Memory B cell (primary cell): Measurements from ENCODE around the gene CCNI.
"Not testable (repeated sequence)": the region's sequence is repeated elsewhere in the genome, so short reads cannot be mapped to it uniquely, and the experiment has no call there.

Experiments
- ATAC-seq: fragments of 150-1000 bp; cut with Tn5 transposase; 2 replicates; pipeline ENCODE4 v1.10.0; 2021; ENCODE audit warnings: low read depth, mild to moderate bottlenecking, moderate library complexity
- DNase-seq, 2 donors: peaks; one replicate each; pipeline ENCODE4 v3.0.0; 2022; ENCODE audit warnings: low spot score in 2 of 2
- H3K27ac Mint-ChIP-seq: one replicate; pipeline ENCODE4 v1.8.0; 2022; ENCODE audit warnings: mild to moderate bottlenecking, moderate library complexity, mixed read lengths
- H3K27me3 Mint-ChIP-seq: one replicate; pipeline ENCODE4 v1.8.0; 2022; ENCODE audit warnings: mixed read lengths
- H3K36me3 Mint-ChIP-seq: one replicate; pipeline ENCODE4 v1.8.0; 2022; ENCODE audit warnings: mild to moderate bottlenecking, mixed read lengths
- H3K4me1 Mint-ChIP-seq: one replicate; pipeline ENCODE4 v1.8.0; 2022; ENCODE audit warnings: mixed read lengths
- H3K4me3 Mint-ChIP-seq: one replicate; pipeline ENCODE4 v1.8.0; 2022; ENCODE audit warnings: mild to moderate bottlenecking, moderate library complexity, mixed read lengths
- H3K9me3 Mint-ChIP-seq: one replicate; pipeline ENCODE4 v1.8.0; 2022; ENCODE audit warnings: mixed read lengths

CCNI gene

GRCh38 chr4:77040854-77041725 is 34.7 kb downstream of the CCNI start:
- H3K36me3 Mint-ChIP-seq = peaks cover 11% of the 10 kb centered on the region
- no peaks in the 10 kb centered on the region for H3K27me3 Mint-ChIP-seq
- H3K27ac Mint-ChIP-seq = peak overlapping the region; percentile 72
- H3K4me1 Mint-ChIP-seq = peaks cover 3% of the 10 kb centered on the region
- peak; percentile 88 for ATAC-seq
- H3K4me3 Mint-ChIP-seq = no peak overlapping the region
- no peaks in the 10 kb centered on the region for H3K9me3 Mint-ChIP-seq
- no peak for DNase-seq

GRCh38 chr4:77040270-77040669 is 35.5 kb downstream of the CCNI start:
- no peaks in the 10 kb centered on the region for H3K27me3 Mint-ChIP-seq
- H3K4me1 Mint-ChIP-seq = peaks cover 3% of the 10 kb centered on the region
- H3K9me3 Mint-ChIP-seq = no peaks in the 10 kb centered on the region
- ATAC-seq (no peak), DNase-seq (no peak)
- peak overlapping the region; percentile 28 for H3K27ac Mint-ChIP-seq
- H3K4me3 Mint-ChIP-seq = no peak overlapping the region
- H3K36me3 Mint-ChIP-seq = peaks cover 15% of the 10 kb centered on the region

GRCh38 chr4:77039796-77040195 is 36.0 kb downstream of the CCNI start:
- DNase-seq = no peak
- ATAC-seq = no peak
- H3K4me1 Mint-ChIP-seq = peaks cover 3% of the 10 kb centered on the region
- H3K27me3 Mint-ChIP-seq = no peaks in the 10 kb centered on the region
- H3K36me3 Mint-ChIP-seq = peaks cover 15% of the 10 kb centered on the region
- H3K27ac Mint-ChIP-seq = no peak overlapping the region
- H3K9me3 Mint-ChIP-seq = no peaks in the 10 kb centered on the region
- no peak overlapping the region for H3K4me3 Mint-ChIP-seq

GRCh38 chr4:77037736-77038135 is 38.1 kb downstream of the CCNI start:
- no peak overlapping the region for H3K27ac Mint-ChIP-seq
- H3K36me3 Mint-ChIP-seq = peaks cover 15% of the 10 kb centered on the region
- H3K4me3 Mint-ChIP-seq = no peak overlapping the region
- DNase-seq (no peak), ATAC-seq (no peak)
- H3K9me3 Mint-ChIP-seq = no peaks in the 10 kb centered on the region
- H3K4me1 Mint-ChIP-seq = peaks cover 3% of the 10 kb centered on the region
- H3K27me3 Mint-ChIP-seq = no peaks in the 10 kb centered on the region

GRCh38 chr4:77037168-77037567 is 38.6 kb downstream of the CCNI start:
- not testable (repeated sequence) for ATAC-seq, H3K27ac Mint-ChIP-seq, DNase-seq, H3K4me3 Mint-ChIP-seq, H3K9me3 Mint-ChIP-seq, H3K27me3 Mint-ChIP-seq, H3K4me1 Mint-ChIP-seq
- H3K36me3 Mint-ChIP-seq = peaks cover 15% of the 10 kb centered on the region

- no peaks in the 10 kb centered on the region for H3K9me3 Mint-ChIP-seq
- no peak for DNase-seq
- peaks cover 1% of the 10 kb centered on the region for H3K4me1 Mint-ChIP-seq
- no peaks in the 10 kb centered on the region for H3K27me3 Mint-ChIP-seq
- peaks cover 17% of the 10 kb centered on the region for H3K36me3 Mint-ChIP-seq
- H3K4me3 Mint-ChIP-seq = no peak overlapping the region
- H3K27ac Mint-ChIP-seq = no peak overlapping the region
- ATAC-seq = no peak
Observed at GRCh38 chr4:77036206-77036605, 39.6 kb downstream of the CCNI start.

- no peak overlapping the region for H3K4me3 Mint-ChIP-seq
- ATAC-seq (no peak), DNase-seq (no peak)
- no peaks in the 10 kb centered on the region for H3K4me1 Mint-ChIP-seq
- H3K36me3 Mint-ChIP-seq = peaks cover 22% of the 10 kb centered on the region
- H3K27ac Mint-ChIP-seq = no peak overlapping the region
- H3K9me3 Mint-ChIP-seq = no peaks in the 10 kb centered on the region
- H3K27me3 Mint-ChIP-seq = no peaks in the 10 kb centered on the region
Observed at GRCh38 chr4:77035153-77035552, 40.6 kb downstream of the CCNI start.

- ATAC-seq = no peak
- no peak overlapping the region for H3K4me3 Mint-ChIP-seq
Observed at GRCh38 chr4:77031544-77031943, 44.2 kb downstream of the CCNI start.

GRCh38 chr4:77029757-77030156 is 46.0 kb downstream of the CCNI start:
- ATAC-seq, DNase-seq, H3K4me1 Mint-ChIP-seq, H3K27ac Mint-ChIP-seq, H3K27me3 Mint-ChIP-seq, H3K4me3 Mint-ChIP-seq, H3K9me3 Mint-ChIP-seq: not testable (repeated sequence)
- peaks cover 27% of the 10 kb centered on the region for H3K36me3 Mint-ChIP-seq

More at GRCh38 chr4:77031544-77031943, 44.2 kb downstream of the CCNI start:
- Mint-ChIP-seq H3K27ac (no peak overlapping the region), H3K27me3 (no peaks in the 10 kb centered on the region), H3K36me3 (peaks cover 24% of the 10 kb centered on the region), H3K4me1 (no peaks in the 10 kb centered on the region), H3K9me3 (no peaks in the 10 kb centered on the region)
- DNase-seq = no peak

- H3K27me3 Mint-ChIP-seq = no peaks in the 10 kb centered on the region
- no peak for ATAC-seq
- no peak overlapping the region for H3K4me3 Mint-ChIP-seq
- H3K27ac Mint-ChIP-seq = no peak overlapping the region
- no peak for DNase-seq
- H3K9me3 Mint-ChIP-seq = no peaks in the 10 kb centered on the region
- H3K4me1 Mint-ChIP-seq = no peaks in the 10 kb centered on the region
- H3K36me3 Mint-ChIP-seq = peaks cover 34% of the 10 kb centered on the region
Observed at GRCh38 chr4:77028246-77028645, 47.5 kb downstream of the CCNI start.

- no peak for ATAC-seq
- H3K27ac Mint-ChIP-seq = no peak overlapping the region
- DNase-seq = no peak
- no peaks in the 10 kb centered on the region for H3K9me3 Mint-ChIP-seq
- H3K36me3 Mint-ChIP-seq = peaks cover 36% of the 10 kb centered on the region
- H3K4me1 Mint-ChIP-seq = no peaks in the 10 kb centered on the region
- no peaks in the 10 kb centered on the region for H3K27me3 Mint-ChIP-seq
- H3K4me3 Mint-ChIP-seq = no peak overlapping the region
Observed at GRCh38 chr4:77026322-77026704, 49.5 kb downstream of the CCNI start.

- no peaks in the 10 kb centered on the region for H3K4me1 Mint-ChIP-seq
- no peak for ATAC-seq
- no peak overlapping the region for H3K27ac Mint-ChIP-seq
- H3K27me3 Mint-ChIP-seq = no peaks in the 10 kb centered on the region
- no peak overlapping the region for H3K4me3 Mint-ChIP-seq
- no peak for DNase-seq
- H3K36me3 Mint-ChIP-seq = peaks cover 39% of the 10 kb centered on the region
- H3K9me3 Mint-ChIP-seq = no peaks in the 10 kb centered on the region
Observed at GRCh38 chr4:77025643-77026321, 50.0 kb downstream of the CCNI start.

- ATAC-seq = no peak
Observed at GRCh38 chr4:77023920-77024319, 51.9 kb downstream of the CCNI start.

GRCh38 chr4:77022560-77023179 is 53.1 kb downstream of the CCNI start:
- DNase-seq (no peak), ATAC-seq (no peak)
- Mint-ChIP-seq H3K4me3 (no peak overlapping the region), H3K4me1 (no peaks in the 10 kb centered on the region), H3K27ac (no peak overlapping the region), H3K27me3 (no peaks in the 10 kb centered on the region), H3K9me3 (no peaks in the 10 kb centered on the region), H3K36me3 (peaks cover 38% of the 10 kb centered on the region)

More at GRCh38 chr4:77023920-77024319, 51.9 kb downstream of the CCNI start:
- DNase-seq = no peak
- Mint-ChIP-seq H3K27ac (no peak overlapping the region), H3K27me3 (no peaks in the 10 kb centered on the region), H3K9me3 (no peaks in the 10 kb centered on the region), H3K36me3 (peaks cover 42% of the 10 kb centered on the region), H3K4me1 (no peaks in the 10 kb centered on the region), H3K4me3 (no peak overlapping the region)
